ENCODE data around the gene ELAC1.

The ELAC1 gene

GRCh38 chr18:51032193-51032592, 64.4 kb downstream of the ELAC1 start:
- Histone ChIP-seq H3K4me1 (ENCODE audit: low read length) (peaks cover 25% of the 10 kb centered on the region), H3K4me2 (ENCODE audit: low read depth, low read length) (peak overlapping the region; percentile 90; the same call in 1 of the 2 replicates), H3K4me3 (ENCODE audit: low read length) (0 out of 2 replicates have a peak overlapping the region, but pooled peaks have one; percentile 86), H3K27ac (ENCODE audit: low read length) (no peak overlapping the region), H2AFZ (ENCODE audit: low read length) (no peak overlapping the region), H3K9me3 (replicated peaks; ENCODE audit: insufficient read depth, low read length) (no peaks in the 10 kb centered on the region), H3K9me2 (replicated peaks; ENCODE audit: insufficient read depth, low read length) (no peaks in the 10 kb centered on the region), H3F3A (ENCODE audit: insufficient read depth, low read length) (0 out of 2 replicates have a peak, but pooled peaks cover 4% of the 10 kb centered on the region), H3K79me2 (ENCODE audit: low read length) (peaks cover 85% of the 10 kb centered on the region), H3K36me3 (replicated peaks; ENCODE audit: insufficient read depth, low read length) (peaks cover 4% of the 10 kb centered on the region; the same call in 1 of the 2 replicates), H3K9ac (ENCODE audit: low read length) (no peak overlapping the region), H4K20me1 (ENCODE audit: insufficient read depth, low read length) (peaks cover 51% of the 10 kb centered on the region), H3K27me3 (replicated peaks; ENCODE audit: insufficient read depth, low read length) (no peaks in the 10 kb centered on the region)
- TF ChIP-seq EZH2 (optimal IDR thresholded peaks at IDR 0.05; ENCODE audit: low read depth, low read length) (no peak), EZH2phosphoT487 (IDR thresholded peaks at IDR 0.05; ENCODE audit: low read length) (no peak), CTCF (IDR thresholded peaks at IDR 0.05; ENCODE audit: low read length) (no peak)
- no peak for DNase-seq

- DNase-seq: no peak
- Histone ChIP-seq H3K27ac (ENCODE audit: low read length) (no peak overlapping the region), H3K4me1 (ENCODE audit: low read length) (peaks cover 3% of the 10 kb centered on the region; the same call in 1 of the 2 replicates), H3K4me2 (ENCODE audit: low read depth, low read length) (no peak overlapping the region), H3K9ac (ENCODE audit: low read length) (no peak overlapping the region), H3K4me3 (ENCODE audit: low read length) (no peak overlapping the region), H3K27me3 (replicated peaks; ENCODE audit: insufficient read depth, low read length) (no peaks in the 10 kb centered on the region), H3F3A (ENCODE audit: insufficient read depth, low read length) (no peaks in the 10 kb centered on the region), H2AFZ (ENCODE audit: low read length) (no peak overlapping the region), H4K20me1 (ENCODE audit: insufficient read depth, low read length) (peaks cover 60% of the 10 kb centered on the region), H3K9me3 (replicated peaks; ENCODE audit: insufficient read depth, low read length) (no peaks in the 10 kb centered on the region), H3K79me2 (ENCODE audit: low read length) (peaks cover 97% of the 10 kb centered on the region), H3K36me3 (replicated peaks; ENCODE audit: insufficient read depth, low read length) (peaks cover 4% of the 10 kb centered on the region; the same call in 1 of the 2 replicates), H3K9me2 (replicated peaks; ENCODE audit: insufficient read depth, low read length) (no peaks in the 10 kb centered on the region)
- TF ChIP-seq EZH2 (optimal IDR thresholded peaks at IDR 0.05; ENCODE audit: low read depth, low read length) (no peak), CTCF (IDR thresholded peaks at IDR 0.05; ENCODE audit: low read length) (no peak), EZH2phosphoT487 (IDR thresholded peaks at IDR 0.05; ENCODE audit: low read length) (no peak)
These were observed 69.4 kb downstream of the ELAC1 start for GRCh38 chr18:51037230-51037629.

Measured in MM.1S (cell line).